Peyer's patch (tissue), 4 donors: ENCODE measurements around the gene IRS1.
A peak's percentile ranks its signal among the peaks of the same experiment; 100 is the strongest.

Experiments used
- POLR2A ChIP-seq, 2 donors: fragments of 450-650 bp; IDR thresholded peaks; one replicate each; pipeline ENCODE4 v1.5.1; 2017; ENCODE audit warnings: antibody characterized with exemption in 2 of 2, mild to moderate bottlenecking in 2 of 2, moderate library complexity in 2 of 2
- TF ChIP-seq, protein P1 (sequence below), 6 experiments: fragments of 450-650 bp in 4 of 6; fragments of 200-600 bp in 2 of 6; sonication (generic) in 1 of 6; IDR thresholded peaks; one replicate each; pipeline ENCODE4 v1.5.1; 2017 to 2019; ENCODE audit warnings: antibody characterized with exemption in 6 of 6, mild to moderate bottlenecking in 3 of 6, moderate library complexity in 1 of 6

DNA sequence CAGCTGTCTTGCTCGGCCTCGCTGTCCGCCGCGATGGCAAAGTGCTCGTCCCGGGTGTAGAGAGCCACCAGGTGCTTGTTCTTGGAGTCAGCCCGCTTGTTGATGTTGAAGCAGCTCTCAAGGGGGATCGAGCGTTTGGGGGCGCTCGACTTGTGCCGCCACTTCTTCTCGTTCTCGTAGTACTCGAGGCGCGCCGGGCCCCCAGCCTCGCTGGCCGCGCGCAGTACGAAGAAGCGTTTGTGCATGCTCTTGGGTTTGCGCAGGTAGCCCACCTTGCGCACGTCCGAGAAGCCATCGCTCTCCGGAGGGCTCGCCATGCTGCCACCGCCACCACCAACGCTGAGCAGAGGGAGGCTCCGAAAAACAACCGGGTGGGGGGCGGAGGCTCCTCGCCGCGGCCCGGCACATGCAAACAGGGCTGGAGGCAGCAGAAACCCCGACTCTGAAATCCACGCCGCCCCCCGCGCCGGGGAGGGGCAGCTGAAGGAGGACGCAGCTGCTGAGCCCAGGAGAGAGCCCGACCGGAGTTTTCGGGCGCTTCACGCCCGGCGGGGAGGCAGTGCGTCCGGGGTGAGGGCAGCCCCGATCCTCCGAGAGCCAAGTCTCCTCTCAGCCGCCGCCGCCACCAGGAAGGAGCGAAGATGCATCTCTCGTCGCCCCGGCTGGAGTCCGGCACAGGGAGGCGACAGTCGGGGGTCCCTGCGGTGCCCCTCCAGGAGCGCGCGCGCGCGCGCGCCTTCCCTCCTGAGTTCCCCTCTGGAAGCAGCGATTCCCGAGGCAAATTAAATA, 1.0 kb downstream of the IRS1 start:
- TF ChIP-seq, protein P1, sequence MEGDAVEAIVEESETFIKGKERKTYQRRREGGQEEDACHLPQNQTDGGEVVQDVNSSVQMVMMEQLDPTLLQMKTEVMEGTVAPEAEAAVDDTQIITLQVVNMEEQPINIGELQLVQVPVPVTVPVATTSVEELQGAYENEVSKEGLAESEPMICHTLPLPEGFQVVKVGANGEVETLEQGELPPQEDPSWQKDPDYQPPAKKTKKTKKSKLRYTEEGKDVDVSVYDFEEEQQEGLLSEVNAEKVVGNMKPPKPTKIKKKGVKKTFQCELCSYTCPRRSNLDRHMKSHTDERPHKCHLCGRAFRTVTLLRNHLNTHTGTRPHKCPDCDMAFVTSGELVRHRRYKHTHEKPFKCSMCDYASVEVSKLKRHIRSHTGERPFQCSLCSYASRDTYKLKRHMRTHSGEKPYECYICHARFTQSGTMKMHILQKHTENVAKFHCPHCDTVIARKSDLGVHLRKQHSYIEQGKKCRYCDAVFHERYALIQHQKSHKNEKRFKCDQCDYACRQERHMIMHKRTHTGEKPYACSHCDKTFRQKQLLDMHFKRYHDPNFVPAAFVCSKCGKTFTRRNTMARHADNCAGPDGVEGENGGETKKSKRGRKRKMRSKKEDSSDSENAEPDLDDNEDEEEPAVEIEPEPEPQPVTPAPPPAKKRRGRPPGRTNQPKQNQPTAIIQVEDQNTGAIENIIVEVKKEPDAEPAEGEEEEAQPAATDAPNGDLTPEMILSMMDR (IDR thresholded peaks at IDR 0.05): peak in 3 of 6 experiments; percentile 1 to 19 (median 17)
- no peak for TF ChIP-seq POLR2A (IDR thresholded peaks at IDR 0.05)
